SK-N-MC (cell line): ENCODE measurements around the gene PTPN9.
"Not testable (repeated sequence)": the region's sequence is repeated elsewhere in the genome, so short reads cannot be mapped to it uniquely, and the experiment has no call there.

Source experiments
- EZH2 ChIP-seq: fragments of 200-600 bp; sonication (generic); IDR thresholded peaks from one replicate; pipeline ENCODE4 v1.6.1; 2017; ENCODE audit warnings: antibody characterized with exemption
- FOXP2 ChIP-seq: optimal IDR thresholded peaks from 2 replicates; pipeline ENCODE3; 2011; ENCODE audit warnings: mild to moderate bottlenecking, moderate library complexity; ENCODE audit not compliant: insufficient read depth; ENCODE audit errors: extremely low read length, control extremely low read depth
- POLR2AphosphoS5 ChIP-seq: IDR thresholded peaks from 2 replicates; pipeline ENCODE4 v1.6.1; 2012; ENCODE audit warnings: mild to moderate bottlenecking, low read depth, low read length, borderline replicate concordance

- not testable (repeated sequence) for TF ChIP-seq POLR2AphosphoS5, EZH2, FOXP2
Measured at GRCh38 chr15:75445324-75445723, 133.8 kb downstream of the PTPN9 start.
